Measurements from ENCODE around the gene LRRC42. TPM values are rescaled to one million over a fixed set of nuclear protein-coding genes. Genes with fewer than 3 reads are reported as not detected.

LRRC42 gene
- total and polyA plus RNA-seq, 2 donors from 2014 or later, result 23.8 to 25.6 TPM

DNA sequence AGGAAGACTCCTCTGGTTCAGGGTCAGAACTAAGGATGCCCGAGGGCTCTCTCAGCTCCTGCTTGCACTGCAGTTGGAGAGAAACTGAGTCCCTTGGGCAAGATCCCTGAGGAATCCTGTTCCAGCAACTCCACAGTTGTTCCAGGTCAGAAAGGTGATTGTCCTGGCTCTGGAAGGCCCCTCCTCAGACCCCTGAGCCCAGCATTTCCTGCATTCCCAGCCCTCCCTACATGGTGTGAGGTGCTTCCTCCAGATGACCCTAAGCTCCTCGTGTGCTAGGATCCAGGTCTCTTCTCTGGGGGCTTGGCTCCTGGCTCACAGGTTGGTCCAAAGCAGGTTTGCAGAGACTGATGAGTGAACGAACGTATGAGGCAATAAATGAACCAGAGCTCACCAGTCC is 60.4 kb downstream of the LRRC42 start:
- H3K4me1 ChIP-seq (ENCODE audit: control insufficient read depth in 2 of 3, insufficient read depth in 2 of 3, low read depth in 1 of 3, low read length in 3 of 3), result no peaks in the 10 kb centered on the region
- H3K9me3 ChIP-seq (ENCODE audit: control insufficient read depth in 2 of 3, insufficient read depth in 1 of 3, low read length in 3 of 3), result no peaks in the 10 kb centered on the region
- no peak overlapping the region for H3K9ac ChIP-seq (ENCODE audit: low read length in 3 of 3)
- H3K36me3 ChIP-seq (ENCODE audit: control insufficient read depth in 2 of 3, insufficient read depth in 3 of 3, low read length in 3 of 3), result no peaks in the 10 kb centered on the region
- no peak overlapping the region for H3K4me3 ChIP-seq (ENCODE audit: low read length in 3 of 3)
- H3K27ac ChIP-seq (ENCODE audit: low read depth in 2 of 2, low read length in 2 of 2), result no peak overlapping the region
- TF ChIP-seq, protein P1, sequence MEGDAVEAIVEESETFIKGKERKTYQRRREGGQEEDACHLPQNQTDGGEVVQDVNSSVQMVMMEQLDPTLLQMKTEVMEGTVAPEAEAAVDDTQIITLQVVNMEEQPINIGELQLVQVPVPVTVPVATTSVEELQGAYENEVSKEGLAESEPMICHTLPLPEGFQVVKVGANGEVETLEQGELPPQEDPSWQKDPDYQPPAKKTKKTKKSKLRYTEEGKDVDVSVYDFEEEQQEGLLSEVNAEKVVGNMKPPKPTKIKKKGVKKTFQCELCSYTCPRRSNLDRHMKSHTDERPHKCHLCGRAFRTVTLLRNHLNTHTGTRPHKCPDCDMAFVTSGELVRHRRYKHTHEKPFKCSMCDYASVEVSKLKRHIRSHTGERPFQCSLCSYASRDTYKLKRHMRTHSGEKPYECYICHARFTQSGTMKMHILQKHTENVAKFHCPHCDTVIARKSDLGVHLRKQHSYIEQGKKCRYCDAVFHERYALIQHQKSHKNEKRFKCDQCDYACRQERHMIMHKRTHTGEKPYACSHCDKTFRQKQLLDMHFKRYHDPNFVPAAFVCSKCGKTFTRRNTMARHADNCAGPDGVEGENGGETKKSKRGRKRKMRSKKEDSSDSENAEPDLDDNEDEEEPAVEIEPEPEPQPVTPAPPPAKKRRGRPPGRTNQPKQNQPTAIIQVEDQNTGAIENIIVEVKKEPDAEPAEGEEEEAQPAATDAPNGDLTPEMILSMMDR (IDR thresholded peaks at IDR 0.05; ENCODE audit: borderline replicate concordance, extremely low read depth, insufficient read depth), result no peak
- DNase-seq (no peak), FAIRE-seq (no peak)
- intact Hi-C loops (cut with DNase I), result no loop called here
- H3K27me3 ChIP-seq (ENCODE audit: control insufficient read depth, insufficient read depth, low read length), result no peaks in the 10 kb centered on the region

DNA sequence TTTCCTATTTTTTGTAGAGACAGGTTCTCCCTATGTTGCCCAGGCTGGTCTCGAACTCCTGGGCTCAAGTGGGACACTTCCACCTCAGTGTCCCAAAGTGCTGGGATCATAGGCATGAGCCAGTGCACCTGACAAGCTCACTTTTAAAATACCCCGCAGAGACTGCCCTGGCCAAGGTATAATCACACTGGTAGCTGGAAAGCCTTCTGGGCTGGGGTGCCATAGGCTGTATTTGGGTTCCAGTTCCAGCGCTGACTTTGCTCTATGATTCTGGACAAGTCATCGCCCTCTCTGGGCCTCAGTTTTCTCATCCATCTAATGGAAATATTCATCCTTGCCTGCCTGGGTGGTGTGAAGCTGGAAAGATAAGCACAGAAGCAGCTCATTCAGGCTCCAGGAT is 61.5 kb downstream of the LRRC42 start:
- no peak overlapping the region for H3K9ac ChIP-seq (ENCODE audit: low read length in 3 of 3)
- intact Hi-C loops (cut with DNase I), result no loop called here
- H3K4me3 ChIP-seq (ENCODE audit: low read length in 3 of 3), result no peak overlapping the region
- TF ChIP-seq, protein P1 (IDR thresholded peaks at IDR 0.05; ENCODE audit: borderline replicate concordance, extremely low read depth, insufficient read depth), result no peak
- FAIRE-seq (no peak), DNase-seq (no peak)
- H3K4me1 ChIP-seq (ENCODE audit: control insufficient read depth in 2 of 3, insufficient read depth in 2 of 3, low read depth in 1 of 3, low read length in 3 of 3), result no peaks in the 10 kb centered on the region
- no peaks in the 10 kb centered on the region for H3K27me3 ChIP-seq (ENCODE audit: control insufficient read depth, insufficient read depth, low read length)
- H3K27ac ChIP-seq (ENCODE audit: low read depth in 2 of 2, low read length in 2 of 2), result no peak overlapping the region
- no peaks in the 10 kb centered on the region for H3K36me3 ChIP-seq (ENCODE audit: control insufficient read depth in 2 of 3, insufficient read depth in 3 of 3, low read length in 3 of 3)
- H3K9me3 ChIP-seq (ENCODE audit: control insufficient read depth in 2 of 3, insufficient read depth in 1 of 3, low read length in 3 of 3), result no peaks in the 10 kb centered on the region

DNA sequence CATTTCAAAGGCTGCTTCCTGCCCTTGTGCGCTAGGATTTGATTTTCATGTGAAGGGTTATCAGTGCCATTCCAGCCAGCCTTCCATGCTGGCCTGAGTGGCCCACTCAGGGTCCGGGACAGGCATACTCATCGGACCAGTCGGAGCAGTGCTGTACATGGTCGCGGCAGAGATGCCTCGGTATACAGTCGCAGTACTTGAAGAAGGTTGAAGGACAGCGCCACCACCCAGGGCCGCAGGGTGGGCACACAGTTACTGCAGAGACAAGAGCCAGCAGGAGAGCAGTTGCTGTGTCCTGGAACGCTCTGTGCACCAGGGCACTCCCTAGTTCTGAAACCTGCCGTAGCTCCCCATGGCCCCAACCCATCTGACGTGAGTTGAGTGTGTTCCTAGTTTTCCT is 62.7 kb downstream of the LRRC42 start:
- DNase-seq (peak in 1 of 5 donors; percentile 63), FAIRE-seq (no peak)
- Histone ChIP-seq H3K4me3 (ENCODE audit: low read length in 3 of 3) (no peak overlapping the region), H3K9me3 (ENCODE audit: control insufficient read depth in 2 of 3, insufficient read depth in 1 of 3, low read length in 3 of 3) (no peaks in the 10 kb centered on the region), H3K9ac (ENCODE audit: low read length in 3 of 3) (no peak overlapping the region), H3K27me3 (ENCODE audit: control insufficient read depth, insufficient read depth, low read length) (no peaks in the 10 kb centered on the region), H3K36me3 (ENCODE audit: control insufficient read depth in 2 of 3, insufficient read depth in 3 of 3, low read length in 3 of 3) (no peaks in the 10 kb centered on the region), H3K4me1 (ENCODE audit: control insufficient read depth in 2 of 3, insufficient read depth in 2 of 3, low read depth in 1 of 3, low read length in 3 of 3) (no peaks in the 10 kb centered on the region), H3K27ac (ENCODE audit: low read depth in 2 of 2, low read length in 2 of 2) (no peak overlapping the region)
- TF ChIP-seq, protein P1 (IDR thresholded peaks at IDR 0.05; ENCODE audit: borderline replicate concordance, extremely low read depth, insufficient read depth), result no peak
- intact Hi-C loops (cut with DNase I), result no loop called here

DNA sequence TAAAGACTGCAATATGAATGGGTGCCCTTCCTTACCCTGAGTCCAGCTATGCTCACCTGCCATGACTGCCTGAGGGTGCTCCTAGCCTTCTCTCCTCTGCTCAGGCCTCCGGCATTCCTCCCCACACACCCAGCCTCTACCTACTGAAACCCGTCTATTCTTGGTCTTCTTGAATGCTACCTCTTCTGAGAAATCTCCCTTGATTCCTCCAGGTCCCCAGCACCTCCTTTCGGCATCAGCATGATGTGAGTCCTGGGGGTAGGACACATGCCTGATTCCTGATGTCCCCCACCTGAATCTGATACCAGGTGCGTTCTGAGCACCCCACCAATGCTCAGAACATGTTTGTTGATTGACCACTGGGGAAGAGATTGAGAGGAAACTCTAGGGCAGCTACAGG is 63.3 kb downstream of the LRRC42 start:
- TF ChIP-seq, protein P1 (IDR thresholded peaks at IDR 0.05; ENCODE audit: borderline replicate concordance, extremely low read depth, insufficient read depth), result no peak
- no peaks in the 10 kb centered on the region for H3K27me3 ChIP-seq (ENCODE audit: control insufficient read depth, insufficient read depth, low read length)
- no peaks in the 10 kb centered on the region for H3K9me3 ChIP-seq (ENCODE audit: control insufficient read depth in 2 of 3, insufficient read depth in 1 of 3, low read length in 3 of 3)
- no peak for DNase-seq
- no peak overlapping the region for H3K27ac ChIP-seq (ENCODE audit: low read depth in 2 of 2, low read length in 2 of 2)
- no peaks in the 10 kb centered on the region for H3K4me1 ChIP-seq (ENCODE audit: control insufficient read depth in 2 of 3, insufficient read depth in 2 of 3, low read depth in 1 of 3, low read length in 3 of 3)
- intact Hi-C loops (cut with DNase I), result no loop called here
- H3K4me3 ChIP-seq (ENCODE audit: low read length in 3 of 3), result no peak overlapping the region
- H3K36me3 ChIP-seq (ENCODE audit: control insufficient read depth in 2 of 3, insufficient read depth in 3 of 3, low read length in 3 of 3), result no peaks in the 10 kb centered on the region
- no peak overlapping the region for H3K9ac ChIP-seq (ENCODE audit: low read length in 3 of 3)
- FAIRE-seq, result no peak
